HG03354 (cell line): ENCODE data around the gene DNLZ.

ENCODE experiments used
- ATAC-seq: cut with Tn5 transposase; IDR thresholded peaks from one replicate; pipeline ENCODE4 v1.9.1; 2021; ENCODE audit warnings: mild to moderate bottlenecking; ENCODE audit not compliant: unreplicated experiment, poor library complexity, severe bottlenecking

DNLZ gene

DNA sequence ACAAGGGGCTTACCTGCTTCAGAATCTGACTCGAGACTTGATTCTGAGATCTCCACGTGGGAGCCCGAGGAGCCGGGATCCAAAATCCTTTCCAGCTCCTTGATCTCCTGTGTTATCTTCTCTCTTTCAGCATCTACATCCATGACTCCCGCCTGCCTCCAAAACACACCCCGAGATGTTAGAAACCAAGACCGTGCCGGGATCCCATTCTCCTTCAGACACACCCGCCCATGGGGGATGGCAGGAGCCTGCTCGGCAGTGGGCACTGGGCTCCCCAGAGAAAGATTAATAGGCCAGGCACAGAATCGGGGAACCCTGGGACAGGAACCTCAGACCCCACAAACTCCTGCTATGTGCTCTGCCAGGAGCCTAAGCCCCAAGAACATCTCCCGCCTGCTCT, 34.7 kb upstream of the DNLZ start:
- no peak for ATAC-seq

DNA sequence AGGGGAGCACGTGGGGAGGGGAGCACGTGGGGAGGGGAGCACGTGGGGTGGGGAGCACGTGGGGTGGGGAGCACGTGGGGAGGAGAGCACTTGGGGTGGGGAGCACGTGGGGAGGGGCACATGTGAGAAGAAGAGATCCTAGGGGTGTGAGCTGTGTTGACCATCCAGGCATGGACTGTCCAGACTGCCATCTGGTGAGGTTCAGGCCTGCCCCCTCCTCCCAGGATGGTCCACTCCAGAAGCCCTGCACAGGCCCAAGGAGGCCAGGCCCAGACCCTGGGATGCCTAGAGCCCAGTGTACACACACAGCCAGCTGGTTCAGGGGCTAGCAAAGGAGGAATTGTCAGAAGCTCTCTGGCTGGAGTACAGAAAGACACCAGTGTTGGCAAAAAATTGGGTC, 34.1 kb upstream of the DNLZ start:
- no peak for ATAC-seq

DNA sequence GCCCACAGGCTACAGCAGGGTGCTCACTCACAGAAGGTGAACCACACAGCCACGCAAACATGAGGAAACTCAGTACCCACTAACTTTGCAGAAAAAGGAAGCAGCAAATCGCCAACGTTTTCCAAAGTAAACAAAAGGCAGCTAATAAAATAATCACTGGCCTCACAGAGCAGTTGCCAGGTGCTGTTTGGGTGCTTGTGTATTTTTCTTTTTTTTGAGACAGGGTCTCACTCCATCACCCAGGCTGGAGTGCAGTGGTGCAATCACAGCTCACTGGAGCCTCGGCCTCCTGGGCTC, 32.6 kb upstream of the DNLZ start:
- no peak for ATAC-seq

DNA sequence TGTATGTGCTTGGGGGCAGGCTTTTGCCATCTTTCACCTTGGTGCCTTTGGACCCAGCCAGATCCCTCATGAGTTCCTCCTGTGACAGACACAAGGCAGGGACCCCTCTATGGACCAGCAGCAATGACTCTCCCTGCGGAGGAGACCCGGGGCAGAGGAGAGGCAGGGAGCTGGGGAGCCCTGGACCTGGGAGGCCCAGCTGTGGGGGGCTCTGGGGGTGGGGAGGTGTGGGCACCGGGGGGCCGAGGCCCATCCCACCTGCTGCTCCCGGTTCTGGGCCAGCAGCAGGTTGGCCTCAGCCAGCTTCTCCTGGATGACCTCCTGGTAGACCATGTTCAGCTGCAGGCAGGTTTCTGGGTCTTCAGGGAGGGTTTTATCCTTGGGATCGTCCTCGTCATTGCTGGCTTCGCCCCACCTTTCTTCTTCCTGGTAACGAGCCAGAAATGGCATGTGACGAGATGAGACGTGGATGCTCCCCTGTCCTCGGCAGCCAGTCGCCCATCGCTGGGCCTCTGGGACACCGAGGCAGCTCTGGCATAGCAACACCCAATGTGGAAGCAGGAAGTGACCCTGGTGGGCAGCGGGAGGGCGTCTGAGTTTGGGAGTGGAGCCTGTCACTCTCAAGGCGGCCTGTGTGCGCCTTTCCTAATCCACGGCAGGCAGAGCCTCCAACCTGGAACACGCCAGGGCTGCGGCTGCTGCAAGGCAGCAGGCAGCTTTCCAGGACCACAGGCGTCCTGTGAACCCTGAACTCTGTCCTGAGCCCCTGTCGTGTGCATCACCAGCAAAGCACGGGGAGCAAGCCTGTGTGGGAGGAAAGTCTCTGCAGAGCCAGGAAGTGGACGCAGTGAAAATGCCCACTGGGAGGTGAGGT, 32.0 kb upstream of the DNLZ start:
- no peak for ATAC-seq

DNA sequence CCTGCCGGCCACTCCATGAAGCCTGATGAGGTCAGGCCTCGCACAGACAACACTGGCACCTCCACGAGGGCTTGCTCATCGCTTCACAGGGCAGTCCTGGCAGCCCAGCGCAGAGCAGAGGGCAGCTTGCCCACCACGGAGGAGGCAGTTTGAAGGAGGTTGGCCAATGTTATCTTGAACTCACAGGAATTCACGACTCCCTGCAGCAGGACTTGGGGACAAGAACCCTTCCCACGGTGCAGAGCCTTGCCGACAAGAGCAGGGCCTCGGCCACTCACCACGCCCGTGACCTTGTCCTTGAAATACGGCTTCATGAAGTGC, 31.4 kb upstream of the DNLZ start:
- ATAC-seq: no peak

DNA sequence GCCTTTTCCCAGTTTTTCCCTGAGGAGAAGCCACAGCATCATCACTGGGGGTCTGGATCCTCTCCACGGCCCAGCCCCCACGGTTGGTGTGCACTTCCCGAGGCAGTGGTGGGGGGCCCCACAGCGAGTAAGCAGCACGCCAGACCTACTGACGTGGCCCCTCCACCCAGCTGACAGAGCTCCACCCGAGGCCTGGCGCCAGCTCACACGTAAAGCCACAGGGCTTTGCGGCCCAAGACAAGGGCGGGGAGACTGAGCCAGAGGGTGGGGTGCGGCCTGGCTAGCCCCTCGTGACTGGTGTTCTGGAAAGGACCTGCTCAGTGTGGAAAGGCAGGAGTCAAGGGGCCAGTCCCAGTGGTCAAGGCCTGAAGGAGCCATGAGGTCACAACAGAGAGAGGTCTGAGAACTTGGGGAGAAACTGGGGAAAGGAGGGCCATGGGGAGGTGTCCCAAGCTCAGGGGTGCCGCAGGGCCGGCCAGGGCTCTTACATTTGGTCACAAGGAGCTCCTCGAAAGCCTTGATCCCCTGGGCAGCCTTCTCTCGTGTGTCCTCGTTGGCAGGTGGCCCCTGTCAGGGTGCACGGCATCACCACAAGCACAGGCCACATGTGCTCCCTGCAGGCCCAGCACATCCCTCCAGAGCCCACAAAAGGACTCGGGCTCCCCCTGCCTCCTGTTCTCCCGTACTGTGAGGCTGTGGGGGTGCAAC, 30.9 kb upstream of the DNLZ start:
- ATAC-seq: no peak

DNA sequence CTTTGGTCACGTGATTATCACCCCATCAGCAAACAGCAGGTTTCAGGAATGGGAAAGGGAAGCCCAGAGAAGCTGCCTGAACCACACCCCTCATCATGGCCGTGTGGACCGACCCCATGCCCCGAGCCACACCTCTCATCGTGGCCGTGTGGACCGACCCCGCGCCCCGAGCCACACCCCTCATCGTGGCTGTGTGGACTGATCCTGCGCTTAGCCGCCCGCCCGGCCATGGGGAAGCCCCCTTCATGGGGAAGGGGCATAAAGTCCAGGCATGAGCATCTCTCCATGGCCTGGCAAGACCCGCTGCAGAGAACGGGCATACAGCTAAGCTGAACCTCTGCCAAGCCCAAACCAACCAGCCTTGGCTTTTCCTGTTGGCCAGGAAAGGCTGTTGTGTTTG, 30.0 kb upstream of the DNLZ start:
- ATAC-seq: no peak

DNA sequence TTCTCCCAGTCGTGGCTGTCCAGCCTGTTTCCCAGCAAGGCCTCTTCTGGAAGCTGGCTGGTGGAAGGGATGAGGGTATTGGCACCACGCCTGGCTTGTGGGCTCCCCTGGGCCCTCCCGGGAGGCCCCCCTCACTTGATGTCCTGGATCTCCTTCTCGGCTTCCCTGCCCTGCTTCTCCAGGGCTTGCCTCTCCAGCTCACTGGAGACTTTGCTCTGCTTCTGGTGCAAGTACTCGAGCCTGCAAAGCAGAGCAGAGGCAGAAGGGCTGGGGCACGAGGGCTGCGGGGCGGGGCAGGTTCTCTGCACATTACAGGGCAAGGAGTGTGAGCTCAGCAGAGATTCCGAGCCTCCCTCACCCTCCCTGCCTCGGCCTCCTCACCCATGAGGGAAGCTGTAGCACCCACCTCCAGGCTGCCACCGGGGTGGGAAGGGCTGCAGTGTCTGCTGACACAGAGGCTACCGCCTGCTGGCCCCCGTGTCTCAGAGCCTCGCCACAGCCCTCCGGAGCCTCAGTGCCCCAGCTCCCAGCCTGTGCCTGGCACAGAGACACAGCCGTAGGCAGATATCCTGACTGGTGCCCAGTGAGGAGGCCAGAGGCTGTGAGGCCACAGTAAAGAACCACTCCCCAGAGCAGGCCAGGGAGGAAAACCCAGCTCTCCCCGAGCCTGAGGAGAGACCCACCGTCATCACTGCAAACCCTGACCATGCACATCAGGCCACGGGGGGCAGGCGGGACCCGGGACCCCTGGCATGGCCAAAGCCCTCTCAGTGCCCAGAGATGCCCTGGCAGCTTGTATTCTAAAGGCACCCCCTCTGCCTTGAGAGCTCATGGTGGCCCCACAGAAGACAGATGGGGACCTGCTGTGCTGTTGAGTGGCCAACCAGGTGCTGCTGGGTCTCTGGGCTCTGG, 29.2 kb upstream of the DNLZ start:
- no peak for ATAC-seq

DNA sequence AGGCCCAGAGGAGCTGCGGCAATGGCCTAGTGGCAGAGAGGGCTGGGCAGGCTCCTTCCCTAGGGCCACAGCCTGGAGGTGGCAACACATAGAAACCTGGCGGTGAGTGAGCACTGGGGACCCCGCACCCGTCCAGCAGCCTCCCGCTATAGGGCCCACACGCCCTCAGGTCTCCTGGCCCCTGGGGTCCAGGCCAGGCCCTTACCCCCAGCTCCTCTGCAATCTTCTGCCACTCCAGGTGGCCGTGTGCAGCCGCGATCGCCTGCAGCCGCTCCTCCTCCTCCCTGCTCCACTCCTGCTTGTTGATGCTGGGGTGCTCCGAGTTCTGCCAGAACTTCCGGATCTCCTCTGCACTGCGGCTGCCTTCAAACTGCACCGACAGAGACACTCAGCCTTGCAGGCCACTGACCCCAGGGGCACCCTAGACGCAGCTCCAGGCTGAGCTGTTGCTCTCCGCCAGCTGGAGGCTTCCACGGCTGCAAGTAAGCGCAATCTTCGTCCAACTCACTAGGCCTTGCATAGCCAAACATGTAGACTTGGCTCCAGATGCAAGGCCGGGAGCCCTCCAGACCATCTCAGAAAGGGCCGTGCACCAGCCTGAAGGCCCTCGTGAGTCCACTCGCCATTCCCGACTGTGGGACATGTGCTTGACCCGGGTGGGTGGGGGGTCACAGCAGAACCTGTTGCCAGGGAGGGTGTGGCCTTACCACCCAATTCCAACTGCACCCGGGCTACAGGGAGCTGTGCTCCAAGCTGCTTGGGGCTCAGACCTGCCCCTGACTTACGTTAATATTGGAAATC, 28.4 kb upstream of the DNLZ start:
- ATAC-seq: no peak

DNA sequence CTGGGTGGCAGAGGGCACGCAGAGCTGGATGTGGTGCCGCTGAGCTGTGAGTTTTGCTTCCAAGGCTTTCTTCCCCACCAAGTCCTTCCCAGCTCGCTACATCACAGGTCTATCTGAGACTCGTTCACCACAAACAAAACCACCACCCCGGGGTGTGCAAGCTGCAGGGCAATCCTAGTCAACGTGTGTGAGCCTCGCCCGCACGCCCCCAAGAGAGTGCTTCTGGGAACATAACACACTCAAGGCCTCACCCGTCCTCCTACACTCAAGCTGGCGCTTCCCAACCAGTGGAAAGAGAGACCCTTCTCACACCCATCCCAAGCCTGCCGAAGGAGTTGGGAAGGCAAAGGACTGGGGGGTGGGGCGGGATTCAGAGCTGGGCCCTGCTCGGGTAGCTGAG, 25.9 kb upstream of the DNLZ start:
- no peak for ATAC-seq

DNA sequence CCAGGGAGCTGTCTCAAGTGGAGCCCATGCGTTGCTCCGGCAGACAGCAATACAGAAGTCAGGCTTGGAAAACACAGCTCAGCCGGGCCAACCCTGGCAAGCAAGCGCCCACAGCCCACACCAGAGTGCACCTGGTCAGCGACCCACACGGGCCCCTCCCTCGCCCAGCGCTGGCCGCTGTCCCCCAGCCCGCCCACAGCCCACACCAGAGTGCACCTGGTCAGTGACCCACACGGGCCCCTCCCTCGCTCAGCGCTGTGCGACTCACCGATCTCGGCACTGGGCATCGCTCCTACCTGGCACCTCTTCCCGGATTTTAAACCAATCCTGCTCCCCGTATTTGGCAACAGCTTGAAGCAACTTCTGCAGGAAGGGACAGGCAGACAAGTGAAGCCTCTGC, 23.7 kb upstream of the DNLZ start:
- no peak for ATAC-seq

DNA sequence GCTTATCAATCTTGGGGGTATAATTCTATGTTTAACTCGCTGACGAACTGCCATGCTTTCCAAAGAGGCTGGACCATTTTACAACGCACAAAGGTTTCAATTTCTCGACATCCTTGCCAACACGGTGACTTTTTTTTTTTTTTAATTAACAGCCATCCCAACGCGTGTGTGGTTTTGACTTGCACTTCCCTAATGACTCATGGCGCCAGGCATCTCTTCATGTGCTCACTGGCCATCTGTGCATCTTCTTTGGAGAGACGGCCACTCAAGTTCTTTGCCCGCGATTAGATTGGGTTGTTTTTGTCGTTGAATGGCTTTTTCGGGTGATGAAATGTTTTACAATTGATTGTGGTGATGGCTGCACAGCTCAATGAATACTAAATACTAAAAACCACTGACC, 22.5 kb upstream of the DNLZ start:
- ATAC-seq: no peak

DNA sequence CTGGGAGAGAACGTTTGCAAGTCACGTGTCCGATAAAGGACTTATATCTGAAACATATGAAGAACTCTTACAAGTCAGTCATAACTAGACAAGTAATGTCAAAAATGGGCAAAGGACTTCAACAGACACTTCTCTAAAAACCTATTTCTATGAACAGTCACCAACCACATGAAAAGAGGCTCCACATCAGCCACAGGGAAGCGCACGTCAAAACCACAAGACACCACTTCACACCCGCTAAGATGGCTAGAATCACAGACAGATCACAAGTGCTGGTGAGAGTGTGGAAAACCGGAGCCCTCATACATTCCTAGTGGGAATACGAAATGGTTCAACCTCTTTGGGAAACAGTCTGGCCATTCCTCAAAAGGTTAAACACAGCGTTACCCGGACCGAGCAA, 21.5 kb upstream of the DNLZ start:
- no peak for ATAC-seq

DNA sequence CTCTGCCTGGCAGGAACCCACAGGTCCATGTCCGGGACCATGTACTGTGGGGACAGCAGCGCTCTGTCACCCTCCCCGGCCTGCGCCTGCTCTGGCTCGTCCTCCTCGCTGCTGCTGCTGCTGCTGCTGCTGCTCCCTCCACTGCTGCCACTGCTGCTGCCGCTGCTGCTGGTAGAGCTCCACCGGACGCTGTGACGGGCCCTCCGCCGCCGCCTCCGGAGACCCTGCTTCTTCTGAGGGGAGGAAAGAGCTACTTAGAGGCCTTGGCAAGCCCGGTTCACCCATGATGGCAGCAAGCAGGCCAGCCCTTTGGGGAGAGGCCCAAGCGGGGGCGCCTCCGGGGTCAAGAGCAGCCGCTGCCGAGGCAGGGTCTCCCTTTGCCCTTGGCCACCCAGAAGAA, 19.9 kb upstream of the DNLZ start:
- ATAC-seq: no peak

DNA sequence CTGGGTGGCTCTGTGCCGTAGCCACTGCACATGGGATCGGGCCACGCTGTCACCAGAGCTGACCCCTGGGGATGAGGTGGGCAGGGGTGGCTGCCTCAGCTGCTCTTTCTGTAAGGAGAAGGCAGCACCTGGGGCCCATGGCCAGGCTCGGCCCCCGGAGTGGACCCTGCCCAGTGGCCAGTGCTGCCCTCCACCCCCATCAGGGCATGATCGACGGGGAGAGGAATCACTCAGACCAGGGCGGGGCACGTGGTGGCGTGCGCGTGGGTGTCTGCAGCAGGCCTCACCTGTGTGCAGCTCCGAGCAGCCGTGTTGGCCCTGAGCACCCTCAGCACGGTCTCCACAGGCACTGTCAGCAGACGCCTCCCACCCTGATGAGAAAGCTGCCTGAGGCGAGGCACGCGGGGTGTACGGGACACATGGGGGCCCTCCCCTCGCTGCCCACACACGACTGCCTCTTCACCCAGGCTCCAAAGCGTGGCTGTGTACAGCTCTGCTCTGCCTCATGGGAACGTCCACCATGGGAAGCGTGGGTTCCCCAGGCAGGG, 18.5 kb upstream of the DNLZ start:
- ATAC-seq: no peak

DNA sequence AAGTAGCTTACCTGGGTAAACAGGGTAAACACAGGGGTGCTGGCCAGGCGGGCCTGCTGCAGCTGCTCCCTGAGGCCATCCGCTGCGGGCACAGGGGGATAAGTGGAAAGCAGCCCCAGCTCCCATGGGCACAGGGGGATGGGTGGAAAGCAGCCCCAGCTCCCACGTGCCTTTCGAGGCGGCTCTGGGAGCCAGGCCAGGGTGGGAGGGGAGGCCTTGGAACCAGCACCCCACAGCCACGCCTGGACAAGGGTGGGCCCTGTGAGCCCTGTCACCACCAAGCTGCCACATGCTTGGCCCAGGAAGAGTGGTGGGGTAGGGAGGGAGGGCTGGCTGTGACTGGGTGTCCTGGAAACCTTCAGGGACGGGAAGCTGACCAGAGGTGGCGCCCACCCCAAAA, 17.8 kb upstream of the DNLZ start:
- ATAC-seq: no peak

DNA sequence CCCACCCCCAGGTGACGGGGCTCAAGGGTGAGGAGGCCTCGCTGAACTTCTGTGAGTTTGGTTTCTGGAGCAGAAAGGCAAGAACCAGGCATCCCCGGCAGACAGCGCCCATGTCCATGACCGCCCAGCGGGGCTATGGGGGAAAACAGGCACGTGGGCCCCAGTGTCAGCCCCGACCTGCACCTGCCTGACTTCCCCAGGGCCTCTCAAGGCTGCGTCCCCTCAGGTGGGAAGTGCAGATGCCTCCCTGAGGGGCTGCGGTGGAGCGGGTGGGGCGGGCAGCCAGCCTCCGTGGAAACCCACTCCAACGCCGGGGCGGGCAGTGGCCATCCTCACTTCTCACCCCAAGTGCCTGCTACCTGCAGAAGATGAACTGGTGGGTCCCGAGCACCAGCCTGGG, 16.8 kb upstream of the DNLZ start:
- ATAC-seq: no peak

DNA sequence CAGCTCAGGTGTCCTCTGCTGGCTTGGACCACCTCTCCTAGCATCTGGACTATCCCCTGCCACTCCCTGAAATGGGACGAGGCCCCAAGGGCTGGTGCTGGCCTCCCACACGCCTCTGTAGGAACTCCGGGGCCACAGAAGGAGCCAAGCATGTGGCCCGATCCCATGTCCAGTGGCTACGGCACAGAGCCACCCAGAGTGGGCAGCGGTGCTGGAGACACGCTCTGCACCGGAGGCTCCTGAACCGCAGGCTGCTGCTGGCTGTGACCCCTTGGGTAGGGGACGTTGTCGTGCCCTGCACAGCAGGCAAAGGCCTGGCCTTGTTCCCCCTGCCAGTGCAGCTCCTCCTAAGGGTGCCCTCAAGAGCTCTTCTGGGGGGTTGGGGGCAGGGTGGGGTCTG, 16.3 kb upstream of the DNLZ start:
- ATAC-seq: no peak

DNA sequence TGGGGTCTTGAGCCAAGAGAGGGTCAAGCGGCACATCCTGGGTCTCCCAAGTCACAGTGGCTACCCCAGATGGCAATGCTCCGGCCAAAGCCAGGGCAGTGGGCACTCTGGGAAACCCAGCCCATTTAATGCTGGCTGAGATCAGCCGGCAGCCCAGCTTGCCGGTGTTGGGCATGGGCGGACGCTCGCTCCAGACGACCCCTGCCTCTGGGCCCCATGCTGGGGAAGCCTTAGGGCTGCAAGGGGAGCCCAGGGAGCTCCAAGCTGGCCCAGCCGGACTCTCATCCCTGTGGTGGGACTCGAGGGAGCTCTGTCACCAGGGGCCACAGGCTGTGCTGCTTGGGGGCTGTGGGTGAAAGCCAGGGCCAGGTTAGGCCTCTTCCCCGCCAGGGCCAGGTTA, 15.9 kb upstream of the DNLZ start:
- ATAC-seq: no peak

DNA sequence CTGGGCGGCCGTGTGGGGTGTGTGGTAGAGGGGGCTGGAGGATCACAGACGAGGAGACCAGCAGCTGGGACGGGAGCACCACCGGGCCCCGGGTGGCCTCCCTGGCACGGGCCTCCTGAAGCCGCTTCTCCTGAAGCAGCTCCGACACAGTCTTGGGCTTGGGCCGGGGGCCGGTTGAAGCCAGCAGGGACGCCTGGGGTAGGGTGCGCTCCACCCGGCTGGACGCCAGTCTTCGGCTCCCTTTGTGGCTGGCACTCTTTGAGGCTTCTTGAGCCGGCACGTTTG, 15.4 kb upstream of the DNLZ start:
- no peak for ATAC-seq
